HT-29 (cell line): ENCODE results near the gene NLRP9. TPM values are rescaled to one million over a fixed set of nuclear protein-coding genes. Genes with fewer than 3 reads are reported as not detected.
"Not testable (repeated sequence)": the region's sequence is repeated elsewhere in the genome, so short reads cannot be mapped to it uniquely, and the experiment has no call there.

ENCODE experiments used
- DNase-seq: peaks from one replicate; pipeline ENCODE4 v3.0.0-alpha.2; 2015; ENCODE audit warnings: low spot score
- total RNA-seq: library from RNA; depleted of rRNA; stranded (reverse); fragments of >200 nt; shearing (Covaris generic); gene quantifications from 2 replicates; pipeline ENCODE4 v1.2.3, GENCODE V29; 2014; rRNA removed

The NLRP9 gene
- total RNA-seq, result not detected in 2 replicates

GRCh38 chr19:55738302-55738701 is at the start of gene NLRP9:
Gene NLRP9, minus strand, starts transcription at chr19:55738402. Its CDS starts 28 bp downstream, at chr19:55738374.
- no peak for DNase-seq

GRCh38 chr19:55781112-55781511 is 42.9 kb upstream of the NLRP9 start:
- no peak for DNase-seq

GRCh38 chr19:55778331-55778730 is 40.1 kb upstream of the NLRP9 start:
- no peak for DNase-seq

GRCh38 chr19:55777528-55777927 is 39.3 kb upstream of the NLRP9 start:
- peak; percentile 35 for DNase-seq

GRCh38 chr19:55769632-55770031 is 31.4 kb upstream of the NLRP9 start:
- not testable (repeated sequence) for DNase-seq

GRCh38 chr19:55768818-55769217 is 30.6 kb upstream of the NLRP9 start, which contains the start of gene RFPL4AL1:
Gene RFPL4AL1, plus strand, starts transcription at chr19:55769118. Its CDS starts 2,687 bp downstream, at chr19:55771805.
- not testable (repeated sequence) for DNase-seq

GRCh38 chr19:55766466-55766865 is 28.3 kb upstream of the NLRP9 start:
- DNase-seq, result no peak

GRCh38 chr19:55758797-55759196 is 20.6 kb upstream of the NLRP9 start, which contains the start of gene RFPL4A:
Gene RFPL4A, plus strand, starts transcription at chr19:55759097. Its CDS starts 2,704 bp downstream, at chr19:55761801.
- not testable (repeated sequence) for DNase-seq

GRCh38 chr19:55756808-55757207 is 18.6 kb upstream of the NLRP9 start:
- not testable (repeated sequence) for DNase-seq

GRCh38 chr19:55753401-55753800 is 15.2 kb upstream of the NLRP9 start:
- DNase-seq, result peak; percentile 71

- no peak for DNase-seq
Observed at GRCh38 chr19:55750715-55751114, 12.5 kb upstream of the NLRP9 start.

GRCh38 chr19:55730378-55730777 is 7.8 kb downstream of the NLRP9 start:
- DNase-seq, result not testable (repeated sequence)

GRCh38 chr19:55723491-55723890 is 14.7 kb downstream of the NLRP9 start:
- DNase-seq, result no peak

GRCh38 chr19:55720801-55721200 is 17.4 kb downstream of the NLRP9 start:
- no peak for DNase-seq

GRCh38 chr19:55720214-55720746 is 17.9 kb downstream of the NLRP9 start:
- no peak for DNase-seq

- not testable (repeated sequence) for DNase-seq
Observed at GRCh38 chr19:55717879-55718711, 20.1 kb downstream of the NLRP9 start.

GRCh38 chr19:55717251-55717650 is 21.0 kb downstream of the NLRP9 start:
- DNase-seq, result no peak

GRCh38 chr19:55716531-55716930 is 21.7 kb downstream of the NLRP9 start:
- DNase-seq, result no peak

- peak; percentile 15 for DNase-seq
Observed at GRCh38 chr19:55712804-55713631, 25.2 kb downstream of the NLRP9 start.

GRCh38 chr19:55711719-55712118 is 26.5 kb downstream of the NLRP9 start:
- DNase-seq, result no peak

- no peak for DNase-seq
Observed at GRCh38 chr19:55705972-55706371, 32.2 kb downstream of the NLRP9 start.
